Keratinocyte (primary cell): Measurements from ENCODE around the gene IFITM10. TPM values are rescaled to one million over a fixed set of nuclear protein-coding genes. Genes with fewer than 3 reads are reported as not detected.

Experiments used
- DNase-seq: peaks from one replicate; pipeline ENCODE4 v3.0.0-alpha.2; 2011; ENCODE audit warnings: low read depth, missing footprints, low spot score
- FAIRE-seq: peaks from 2 replicates; lab custom pipeline; 2011; peaks lifted over from hg19 to GRCh38; lab: Jason Lieb, UNC
- H2AFZ ChIP-seq: 2 replicates; pipeline ENCODE4 v1.6.0; 2012; ENCODE audit warnings: low read length, control low read depth, inconsistent platforms; ENCODE audit not compliant: control insufficient read depth
- H3K27ac ChIP-seq: 2 replicates; pipeline ENCODE4 v1.5.1; 2011; ENCODE audit warnings: low read length; ENCODE audit not compliant: control insufficient read depth, insufficient read depth
- H3K27me3 ChIP-seq: 3 replicates; pipeline ENCODE4 v1.6.0; 2011; ENCODE audit warnings: low read length; ENCODE audit not compliant: control insufficient read depth, insufficient read depth; ENCODE audit errors: extremely low read depth
- H3K36me3 ChIP-seq, 2 experiments: 2 replicates in 1 of 2; 3 replicates in 1 of 2; pipeline ENCODE4 v1.5.1; 2011; ENCODE audit warnings: low read length in 2 of 2, mild to moderate bottlenecking in 1 of 2; ENCODE audit not compliant: control insufficient read depth in 2 of 2, insufficient read depth in 2 of 2; ENCODE audit errors: extremely low read depth in 1 of 2
- H3K4me1 ChIP-seq: 3 replicates; pipeline ENCODE4 v1.5.1; 2011; ENCODE audit warnings: low read length; ENCODE audit not compliant: control insufficient read depth, insufficient read depth; ENCODE audit errors: extremely low read depth
- H3K4me2 ChIP-seq: 3 replicates; pipeline ENCODE4 v1.6.0; 2011; ENCODE audit warnings: low read depth, low read length; ENCODE audit not compliant: control insufficient read depth, insufficient read depth; ENCODE audit errors: extremely low read depth
- H3K4me3 ChIP-seq, 3 experiments: fragments of 200-600 bp in 1 of 3; sonication (generic) in 1 of 3; 2 replicates in 2 of 3; 3 replicates in 1 of 3; pipeline ENCODE4 v1.5.1; 2011 to 2016; ENCODE audit warnings: low read length in 3 of 3, mild to moderate bottlenecking in 3 of 3, control low read depth in 2 of 3, inconsistent platforms in 1 of 3, low read depth in 1 of 3, mixed read lengths in 1 of 3, mixed run types in 1 of 3, moderate library complexity in 1 of 3; ENCODE audit not compliant: control insufficient read depth in 2 of 3, insufficient read depth in 2 of 3; ENCODE audit errors: extremely low read depth in 1 of 3
- H3K79me2 ChIP-seq: 2 replicates; pipeline ENCODE4 v1.6.0; 2012; ENCODE audit warnings: low read length; ENCODE audit not compliant: control insufficient read depth, insufficient read depth
- H3K9ac ChIP-seq: 3 replicates; pipeline ENCODE4 v1.6.0; 2011; ENCODE audit warnings: low read length; ENCODE audit not compliant: control insufficient read depth, insufficient read depth; ENCODE audit errors: extremely low read depth
- H3K9me1 ChIP-seq: 3 replicates; pipeline ENCODE4 v1.6.0; 2011; ENCODE audit warnings: low read length; ENCODE audit not compliant: control insufficient read depth, insufficient read depth; ENCODE audit errors: extremely low read depth
- H3K9me3 ChIP-seq: 2 replicates; pipeline ENCODE4 v1.5.1; 2012; ENCODE audit warnings: low read depth, low read length; ENCODE audit not compliant: control insufficient read depth
- H4K20me1 ChIP-seq: 3 replicates; pipeline ENCODE4 v1.6.0; 2011; ENCODE audit warnings: low read length; ENCODE audit not compliant: control insufficient read depth, insufficient read depth; ENCODE audit errors: extremely low read depth
- EZH2 ChIP-seq: IDR thresholded peaks from one replicate; pipeline ENCODE4 v1.6.1; 2012; ENCODE audit warnings: inconsistent platforms, mild to moderate bottlenecking, low read length, moderate library complexity
- dilution Hi-C: fragments of 300-500 bp; cut with MboI; formaldehyde crosslinking; loops from one replicate; pipeline ENCODE4 v1.7.0; 2020; ENCODE audit warnings: low sequenced_read_pairs; ENCODE audit not compliant: extremely low pct_ligation_motif_present
- polyA plus RNA-seq, 5 experiments: library from polyadenylated mRNA; depleted of rRNA in 3 of 5; stranded (reverse) in 3 of 5; stranded (forward) in 1 of 5; unstranded in 1 of 5; fragments of >200 nt; gene quantifications; 1 replicate in 1 of 5; 2 replicates in 3 of 5; 3 replicates in 1 of 5; pipeline versions ENCODE4 v1.2.1 to v1.2.3, GENCODE V29; 2011 to 2012; ENCODE audit warnings: missing spikeins in 2 of 5, low read depth in 1 of 5, low replicate concordance in 1 of 5
- TF ChIP-seq, protein P1 (sequence below), 3 experiments: IDR thresholded peaks in 1 of 3; conservative IDR thresholded peaks in 1 of 3; optimal IDR thresholded peaks in 1 of 3; 2 replicates in 2 of 3; 3 replicates in 1 of 3; pipeline versions ENCODE3 to v1.5.1; 2011; ENCODE audit warnings: low read length in 3 of 3, mild to moderate bottlenecking in 3 of 3, moderate library complexity in 2 of 3, control low read depth in 1 of 3, inconsistent platforms in 1 of 3; ENCODE audit not compliant: insufficient read depth in 2 of 3; ENCODE audit errors: extremely low read depth in 1 of 3

The IFITM10 gene
- polyA plus RNA-seq, 1 donor (not counting 4 experiments of a cell fraction or from before 2014, with no cell fraction given) = 0.14 TPM

DNA sequence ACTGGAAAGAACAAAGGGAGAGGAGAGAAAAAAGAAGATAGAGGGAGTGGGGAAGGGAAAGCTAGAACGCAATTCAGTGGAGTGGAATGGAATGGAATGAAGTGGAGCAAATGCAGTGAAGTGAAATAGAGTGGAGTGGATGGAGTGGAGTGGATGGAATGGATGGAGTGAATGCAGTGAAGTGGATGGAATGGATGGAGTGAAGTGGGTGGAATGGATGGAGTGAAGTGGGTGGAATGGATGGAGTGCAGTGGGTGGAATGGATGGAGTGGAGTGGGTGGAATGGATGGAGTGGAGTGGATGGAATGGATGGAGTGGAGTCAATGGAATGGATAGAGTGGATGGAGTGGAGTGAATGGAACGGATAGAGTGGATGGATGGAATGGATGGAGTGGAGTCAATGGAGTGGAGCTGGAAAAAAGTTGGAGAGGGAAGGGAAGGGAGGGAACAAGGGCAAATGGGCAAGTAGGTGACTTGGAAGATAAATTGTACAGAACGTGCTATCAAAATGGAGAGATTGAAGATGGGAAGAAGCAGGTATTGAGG is 13.9 kb downstream of the IFITM10 start:
- TF ChIP-seq, protein P1, sequence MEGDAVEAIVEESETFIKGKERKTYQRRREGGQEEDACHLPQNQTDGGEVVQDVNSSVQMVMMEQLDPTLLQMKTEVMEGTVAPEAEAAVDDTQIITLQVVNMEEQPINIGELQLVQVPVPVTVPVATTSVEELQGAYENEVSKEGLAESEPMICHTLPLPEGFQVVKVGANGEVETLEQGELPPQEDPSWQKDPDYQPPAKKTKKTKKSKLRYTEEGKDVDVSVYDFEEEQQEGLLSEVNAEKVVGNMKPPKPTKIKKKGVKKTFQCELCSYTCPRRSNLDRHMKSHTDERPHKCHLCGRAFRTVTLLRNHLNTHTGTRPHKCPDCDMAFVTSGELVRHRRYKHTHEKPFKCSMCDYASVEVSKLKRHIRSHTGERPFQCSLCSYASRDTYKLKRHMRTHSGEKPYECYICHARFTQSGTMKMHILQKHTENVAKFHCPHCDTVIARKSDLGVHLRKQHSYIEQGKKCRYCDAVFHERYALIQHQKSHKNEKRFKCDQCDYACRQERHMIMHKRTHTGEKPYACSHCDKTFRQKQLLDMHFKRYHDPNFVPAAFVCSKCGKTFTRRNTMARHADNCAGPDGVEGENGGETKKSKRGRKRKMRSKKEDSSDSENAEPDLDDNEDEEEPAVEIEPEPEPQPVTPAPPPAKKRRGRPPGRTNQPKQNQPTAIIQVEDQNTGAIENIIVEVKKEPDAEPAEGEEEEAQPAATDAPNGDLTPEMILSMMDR (optimal IDR thresholded peaks at IDR 0.05 in 1 of 3, IDR thresholded peaks at IDR 0.05 in 1 of 3, conservative IDR thresholded peaks at IDR 0.05 in 1 of 3; ENCODE audit: extremely low read depth in 1 of 3, insufficient read depth in 2 of 3, low read length in 3 of 3) = no peak
- TF ChIP-seq EZH2 = no peak
- Histone ChIP-seq H3K4me2 (no peak overlapping the region), H4K20me1 (no peaks in the 10 kb centered on the region), H3K4me3 (no peak overlapping the region), H3K27me3 (peaks cover 56% of the 10 kb centered on the region), H3K27ac (no peak overlapping the region), H3K79me2 (no peaks in the 10 kb centered on the region), H3K36me3 (no peaks in the 10 kb centered on the region), H2AFZ (no peak overlapping the region), H3K9ac (no peak overlapping the region), H3K9me3 (peaks cover 8% of the 10 kb centered on the region), H3K4me1 (no peaks in the 10 kb centered on the region), H3K9me1 (no peaks in the 10 kb centered on the region)
- DNase-seq (no peak), FAIRE-seq (no peak)
- dilution Hi-C loops = no loop called here

- H2AFZ ChIP-seq = no peak overlapping the region
- H3K4me3 ChIP-seq = no peak overlapping the region
- H3K4me2 ChIP-seq = no peak overlapping the region
- peaks cover 49% of the 10 kb centered on the region for H3K27me3 ChIP-seq
- dilution Hi-C loops = no loop called here
- no peak overlapping the region for H3K27ac ChIP-seq
- DNase-seq = no peak
- H3K9ac ChIP-seq = no peak overlapping the region
- TF ChIP-seq, protein P1 (optimal IDR thresholded peaks at IDR 0.05 in 1 of 3, IDR thresholded peaks at IDR 0.05 in 1 of 3, conservative IDR thresholded peaks at IDR 0.05 in 1 of 3; ENCODE audit: extremely low read depth in 1 of 3, insufficient read depth in 2 of 3, low read length in 3 of 3) = no peak
- no peak for TF ChIP-seq EZH2
- no peaks in the 10 kb centered on the region for H4K20me1 ChIP-seq
- H3K9me1 ChIP-seq = no peaks in the 10 kb centered on the region
- H3K4me1 ChIP-seq = no peaks in the 10 kb centered on the region
- no peaks in the 10 kb centered on the region for H3K36me3 ChIP-seq
- FAIRE-seq = no peak
- no peaks in the 10 kb centered on the region for H3K79me2 ChIP-seq
- peaks cover 8% of the 10 kb centered on the region for H3K9me3 ChIP-seq
Measured at GRCh38 chr11:1735271-1735670, 15.1 kb downstream of the IFITM10 start.
